ENCODE measurements around the gene RALGPS1.

DNA sequence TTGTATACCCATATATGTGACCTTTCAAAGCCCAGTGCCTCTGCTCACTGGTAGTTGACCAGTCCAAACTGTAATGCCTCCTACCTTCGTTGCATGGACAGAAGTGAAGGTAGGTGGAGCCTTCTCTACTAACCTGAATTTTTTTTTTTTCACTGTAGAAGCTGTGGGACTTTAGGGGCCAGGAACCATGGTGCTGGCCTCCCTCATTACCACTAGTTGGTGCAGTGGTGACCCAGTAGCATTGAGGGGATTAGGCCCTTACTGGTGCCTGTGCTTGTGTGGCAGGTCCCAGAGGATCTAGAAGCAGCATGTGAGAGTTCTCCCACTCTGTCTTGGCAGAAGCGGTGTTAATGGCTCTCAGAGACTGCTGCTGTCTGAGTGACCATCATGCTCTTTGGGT is 2.3 kb downstream of the RALGPS1 start:
- TF ChIP-seq, protein P1, sequence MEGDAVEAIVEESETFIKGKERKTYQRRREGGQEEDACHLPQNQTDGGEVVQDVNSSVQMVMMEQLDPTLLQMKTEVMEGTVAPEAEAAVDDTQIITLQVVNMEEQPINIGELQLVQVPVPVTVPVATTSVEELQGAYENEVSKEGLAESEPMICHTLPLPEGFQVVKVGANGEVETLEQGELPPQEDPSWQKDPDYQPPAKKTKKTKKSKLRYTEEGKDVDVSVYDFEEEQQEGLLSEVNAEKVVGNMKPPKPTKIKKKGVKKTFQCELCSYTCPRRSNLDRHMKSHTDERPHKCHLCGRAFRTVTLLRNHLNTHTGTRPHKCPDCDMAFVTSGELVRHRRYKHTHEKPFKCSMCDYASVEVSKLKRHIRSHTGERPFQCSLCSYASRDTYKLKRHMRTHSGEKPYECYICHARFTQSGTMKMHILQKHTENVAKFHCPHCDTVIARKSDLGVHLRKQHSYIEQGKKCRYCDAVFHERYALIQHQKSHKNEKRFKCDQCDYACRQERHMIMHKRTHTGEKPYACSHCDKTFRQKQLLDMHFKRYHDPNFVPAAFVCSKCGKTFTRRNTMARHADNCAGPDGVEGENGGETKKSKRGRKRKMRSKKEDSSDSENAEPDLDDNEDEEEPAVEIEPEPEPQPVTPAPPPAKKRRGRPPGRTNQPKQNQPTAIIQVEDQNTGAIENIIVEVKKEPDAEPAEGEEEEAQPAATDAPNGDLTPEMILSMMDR (IDR thresholded peaks at IDR 0.05 in 4 of 5, conservative IDR thresholded peaks at IDR 0.05 in 1 of 5), result no peak
- no peak for TF ChIP-seq POLR2A (IDR thresholded peaks at IDR 0.05)

Data from gastrocnemius medialis (tissue), 4 donors.